ENCODE results near the gene LRRC26. TPM values are rescaled to one million over a fixed set of nuclear protein-coding genes. Genes with fewer than 3 reads are reported as not detected.

The LRRC26 gene
- total RNA-seq, 1 donor from 2014 or later = 0.31 TPM

- no peak for DNase-seq
- H3K36me3 Mint-ChIP-seq (ENCODE audit: low read depth) = peaks cover 19% of the 10 kb centered on the region
- ChIA-PET POLR2A (interaction anchor here (1.1 kb wide), 1 partner anchor 11 kb away, joined by 9 read pairs; no protein-coding TSS in a partner anchor), CTCF (no interaction called here)
- H3K4me1 Mint-ChIP-seq = peaks cover 1% of the 10 kb centered on the region
- no peak for TF ChIP-seq CTCF (IDR thresholded peaks at IDR 0.05)
- no peak overlapping the region for H3K4me3 Mint-ChIP-seq
- no peak overlapping the region for H3K27ac Mint-ChIP-seq
- ATAC-seq (ENCODE audit: low read depth) = no peak
- intact Hi-C loops (cut with micrococcal nuclease) = no loop called here
- no peaks in the 10 kb centered on the region for H3K27me3 Mint-ChIP-seq
- H3K9me3 Mint-ChIP-seq = no peaks in the 10 kb centered on the region
These were observed 42.7 kb upstream of the LRRC26 start for GRCh38 chr9:137212520-137212919.

DNA sequence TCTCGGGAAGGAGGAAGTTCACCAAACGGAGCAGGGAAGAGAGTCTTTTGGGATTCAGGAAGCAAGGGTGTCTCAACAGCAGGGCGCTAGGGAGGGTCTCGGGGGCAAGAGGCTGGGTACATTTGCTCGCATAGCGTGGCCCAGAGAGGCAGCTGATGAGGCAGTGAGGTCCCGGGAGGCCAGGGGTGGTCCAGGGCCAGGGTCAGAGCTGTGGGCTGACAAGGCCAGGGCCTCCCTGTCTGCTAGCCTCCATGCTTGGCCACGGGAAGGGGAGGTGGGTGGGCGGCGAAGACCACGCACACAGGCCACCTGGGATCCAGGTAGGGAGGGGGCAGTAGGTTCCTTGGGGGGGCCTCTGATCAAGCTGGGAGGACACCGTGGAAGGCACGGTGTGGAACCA, 41.7 kb upstream of the LRRC26 start:
- DNase-seq (no peak), ATAC-seq (ENCODE audit: low read depth) (no peak)
- Mint-ChIP-seq H3K4me3 (no peak overlapping the region), H3K9me3 (no peaks in the 10 kb centered on the region), H3K4me1 (peaks cover 11% of the 10 kb centered on the region), H3K27me3 (no peaks in the 10 kb centered on the region), H3K27ac (no peak overlapping the region), H3K36me3 (ENCODE audit: low read depth) (peaks cover 21% of the 10 kb centered on the region)
- POLR2A ChIA-PET = interaction anchor here (0.5 to 1.1 kb wide), 3 partner anchors 12 to 419 kb away, joined by 3 to 9 read pairs (median 4); no protein-coding TSS in a partner anchor
- no peak for TF ChIP-seq CTCF (IDR thresholded peaks at IDR 0.05)
- CTCF ChIA-PET = no interaction called here
- intact Hi-C loops (cut with micrococcal nuclease) = no loop called here

- intact Hi-C loops (cut with micrococcal nuclease) = no loop called here
- Mint-ChIP-seq H3K4me1 (peaks cover 45% of the 10 kb centered on the region), H3K4me3 (peak overlapping the region; percentile 92), H3K36me3 (ENCODE audit: low read depth) (peaks cover 26% of the 10 kb centered on the region), H3K9me3 (no peaks in the 10 kb centered on the region), H3K27me3 (no peaks in the 10 kb centered on the region), H3K27ac (peak overlapping the region; percentile 83)
- DNase-seq (no peak), ATAC-seq (ENCODE audit: low read depth) (no peak)
- ChIA-PET POLR2A (interaction anchor here (1.1 to 5.3 kb wide), 4 partner anchors 10 to 77 kb away, joined by 4 to 46 read pairs (median 8); partner anchors contain the start of genes ANAPC2, RNF208 and SSNA1), CTCF (no interaction called here)
- TF ChIP-seq CTCF (IDR thresholded peaks at IDR 0.05) = no peak
These were observed 36.8 kb upstream of the LRRC26 start for GRCh38 chr9:137206602-137207001.

DNA sequence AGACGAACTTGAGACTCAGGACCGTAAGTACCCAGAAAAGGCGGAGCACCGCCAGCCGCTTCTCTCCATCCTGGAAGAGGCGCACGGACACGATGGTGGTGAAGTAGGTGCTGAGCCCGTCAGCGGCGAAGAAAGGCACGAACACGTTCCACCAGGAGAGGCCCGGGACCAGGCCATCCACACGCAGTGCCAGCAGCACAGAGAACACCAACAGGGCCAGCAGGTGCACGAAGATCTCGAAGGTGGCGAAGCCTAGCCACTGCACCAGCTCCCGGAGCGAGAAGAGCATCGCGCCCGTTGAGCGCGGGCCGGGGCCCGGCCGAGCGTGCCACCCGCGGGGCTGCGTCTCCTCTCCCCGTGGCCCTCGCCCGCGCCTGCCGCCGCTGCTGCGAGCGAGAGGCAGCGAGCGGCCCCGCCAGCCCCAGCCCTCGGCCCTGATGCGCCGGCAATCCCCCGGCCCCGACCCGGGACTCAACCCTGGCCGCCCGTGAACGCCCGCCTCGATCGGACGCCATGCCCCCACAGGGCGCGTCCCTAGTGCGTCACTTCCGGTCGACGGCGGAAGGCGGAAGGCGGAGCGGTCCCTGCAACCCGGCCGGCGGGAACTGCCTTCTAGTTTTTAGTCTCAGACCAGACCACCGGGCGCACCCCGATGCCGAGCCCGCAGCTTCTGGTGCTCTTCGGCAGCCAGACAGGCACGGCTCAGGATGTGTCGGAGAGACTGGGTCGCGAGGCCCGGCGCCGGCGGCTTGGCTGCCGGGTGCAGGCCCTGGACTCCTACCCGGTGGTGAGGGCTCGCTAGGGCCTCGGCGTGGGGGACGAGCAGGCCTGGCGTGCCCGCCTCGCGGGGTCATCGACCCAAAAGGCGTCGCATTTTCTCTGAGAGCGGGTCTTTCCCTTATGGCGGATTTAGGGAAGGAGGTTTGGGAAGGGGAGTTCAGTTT, 35.5 kb upstream of the LRRC26 start, which contains the start of the genes NDOR1 and TMEM203:
Gene NDOR1 (plus strand): TSS at position 575 of the 944 bp plus-strand sequence. CDS start 78 bp downstream, at position 653.
Gene TMEM203 (minus strand): TSS at position 523 of the 944 bp plus-strand sequence. CDS start 234 bp downstream, at position 289.
- H3K4me1 Mint-ChIP-seq = peaks cover 54% of the 10 kb centered on the region
- ChIA-PET CTCF (interaction anchor here (1.1 to 1.8 kb wide), 3 partner anchors 17 to 31 kb away, joined by 3 to 5 read pairs (median 4); partner anchors contain the start of genes ANAPC2, RNF224 and SSNA1), POLR2A (interaction anchor here (0.6 to 5.3 kb wide), 12 partner anchors 11 to 119 kb away, joined by 3 to 46 read pairs (median 4); partner anchors contain the start of genes MAN1B1, RNF208, RNF224 and SSNA1)
- intact Hi-C loops (cut with micrococcal nuclease) = loop anchor here (1.0 kb wide), 3 partner anchors 17 to 36 kb away; partner anchors contain the start of genes ANAPC2, SSNA1 and TUBB4B
- ATAC-seq (ENCODE audit: low read depth) = peak; percentile 41
- no peaks in the 10 kb centered on the region for H3K27me3 Mint-ChIP-seq
- DNase-seq = peak; percentile 96
- no peaks in the 10 kb centered on the region for H3K9me3 Mint-ChIP-seq
- H3K27ac Mint-ChIP-seq = peak within 1 kb of the TSS; percentile 90
- no peak for TF ChIP-seq CTCF (IDR thresholded peaks at IDR 0.05)
- H3K36me3 Mint-ChIP-seq (ENCODE audit: low read depth) = peaks cover 26% of the 10 kb centered on the region
- peak within 1 kb of the TSS; percentile 92 for H3K4me3 Mint-ChIP-seq

Measured in activated B cell treated with CpG ODN at 0.5 μM for 24 hours (primary cell).